Endothelial cell of umbilical vein (primary cell): ENCODE measurements around the gene MINAR1. TPM values are rescaled to one million over a fixed set of nuclear protein-coding genes. Genes with fewer than 3 reads are reported as not detected.

Source experiments
- BruUV-seq: library from RNA; stranded (reverse); fragments of 400-500 nt; replicated peaks from 2 replicates; lab custom pipeline; 2021; lab: Mats Ljungman, UMichigan
- CTCF ChIA-PET: fragments of 300-600, 350-600 bp; sonication (Branson Sonifier 250); formaldehyde crosslinking; loops from one replicate; lab custom pipeline; 2021; ENCODE audit warnings: antibody characterized with exemption, inconsistent platforms; lab: Charles Lee
- POLR2A ChIA-PET: fragments of 300-600, 350-600 bp; sonication (Branson Sonifier 250); formaldehyde crosslinking; loops from one replicate; lab custom pipeline; 2021; ENCODE audit warnings: antibody characterized with exemption, inconsistent platforms; lab: Charles Lee
- DNase-seq: peaks from one replicate; pipeline ENCODE4 v3.0.0-alpha.2; 2011; ENCODE audit warnings: low read depth, low spot score
- FAIRE-seq: peaks from 2 replicates; lab custom pipeline; 2011; peaks lifted over from hg19 to GRCh38; lab: Jason Lieb, UNC
- H2AFZ ChIP-seq: 2 replicates; pipeline ENCODE4 v1.6.0; 2012; ENCODE audit warnings: low read depth, low read length, control low read depth, inconsistent platforms
- H3K27ac ChIP-seq: 2 replicates; pipeline ENCODE4 v1.5.1; 2011; ENCODE audit warnings: low read depth, mild to moderate bottlenecking, control low read depth, low read length, moderate library complexity; ENCODE audit not compliant: insufficient read depth
- H3K27me3 ChIP-seq, 2 experiments: 2 replicates each; pipeline versions ENCODE4 v1.6.0 to v1.6.1; 2011; ENCODE audit warnings: low read length in 2 of 2, mixed read lengths in 1 of 2; ENCODE audit not compliant: control insufficient read depth in 2 of 2, insufficient read depth in 2 of 2
- H3K36me3 ChIP-seq, 2 experiments: 2 replicates in 1 of 2; 3 replicates in 1 of 2; pipeline ENCODE4 v1.5.1; 2011; ENCODE audit warnings: low read length in 2 of 2, mild to moderate bottlenecking in 1 of 2, moderate library complexity in 1 of 2; ENCODE audit not compliant: control insufficient read depth in 2 of 2, insufficient read depth in 2 of 2; ENCODE audit errors: extremely low read depth in 1 of 2
- H3K4me1 ChIP-seq: 3 replicates; pipeline ENCODE4 v1.5.1; 2011; ENCODE audit warnings: mild to moderate bottlenecking, low read length; ENCODE audit not compliant: control insufficient read depth, insufficient read depth; ENCODE audit errors: extremely low read depth
- H3K4me2 ChIP-seq: 2 replicates; pipeline ENCODE4 v1.6.1; 2011; ENCODE audit warnings: low read length, control low read depth, mixed read lengths; ENCODE audit not compliant: insufficient read depth
- H3K4me3 ChIP-seq, 3 experiments: fragments of 200-600 bp in 1 of 3; sonication (generic), shearing (Covaris generic) in 1 of 3; replicated peaks in 1 of 3; 2 replicates each; pipeline ENCODE4 v1.5.1; 2011 to 2016; ENCODE audit warnings: control low read depth in 3 of 3, low read length in 3 of 3, mild to moderate bottlenecking in 2 of 3, inconsistent platforms in 1 of 3, low read depth in 1 of 3, moderate library complexity in 1 of 3; ENCODE audit not compliant: insufficient read depth in 1 of 3
- H3K79me2 ChIP-seq: 2 replicates; pipeline ENCODE4 v1.6.0; 2012; ENCODE audit warnings: low read length, inconsistent platforms; ENCODE audit not compliant: control insufficient read depth, insufficient read depth
- H3K9ac ChIP-seq: replicated peaks from 2 replicates; pipeline ENCODE3; 2011; ENCODE audit warnings: low read length, control low read depth; ENCODE audit not compliant: insufficient read depth; ENCODE audit errors: extremely low read depth
- H3K9me1 ChIP-seq: replicated peaks from 3 replicates; pipeline ENCODE4 v1.6.0; 2011; ENCODE audit warnings: mild to moderate bottlenecking, low read length; ENCODE audit not compliant: control insufficient read depth, insufficient read depth; ENCODE audit errors: extremely low read depth
- H3K9me3 ChIP-seq: replicated peaks from 2 replicates; pipeline ENCODE4 v1.5.1; 2012; ENCODE audit warnings: low read length, inconsistent platforms; ENCODE audit not compliant: control insufficient read depth, insufficient read depth
- H4K20me1 ChIP-seq: replicated peaks from 2 replicates; pipeline ENCODE3; 2011; ENCODE audit warnings: mild to moderate bottlenecking, low read length; ENCODE audit not compliant: control insufficient read depth, insufficient read depth; ENCODE audit errors: extremely low read depth
- EZH2 ChIP-seq: IDR thresholded peaks from 2 replicates; pipeline ENCODE4 v1.6.1; 2012; ENCODE audit warnings: borderline replicate concordance, low read depth, mild to moderate bottlenecking, moderate library complexity, low read length, inconsistent platforms; ENCODE audit not compliant: severe bottlenecking
- FOS ChIP-seq: IDR thresholded peaks from 2 replicates; pipeline ENCODE4 v1.6.1; 2011; ENCODE audit warnings: mild to moderate bottlenecking, low read length, moderate library complexity, borderline replicate concordance; ENCODE audit not compliant: insufficient read depth
- GATA2 ChIP-seq: IDR thresholded peaks from 2 replicates; pipeline ENCODE4 v1.7.0; 2011; ENCODE audit warnings: low read depth, mild to moderate bottlenecking, moderate library complexity, mixed read lengths, low read length; ENCODE audit not compliant: insufficient read length, insufficient read depth
- JUN ChIP-seq: IDR thresholded peaks from 2 replicates; pipeline ENCODE4 v1.6.1; 2011; ENCODE audit warnings: borderline replicate concordance, low read depth; ENCODE audit not compliant: insufficient read length, insufficient read depth
- MYC ChIP-seq: IDR thresholded peaks from one replicate; pipeline ENCODE4 v1.6.1; 2011; ENCODE audit warnings: mild to moderate bottlenecking, low read depth, low read length
- POLR2A ChIP-seq: IDR thresholded peaks from 2 replicates; pipeline ENCODE4 v1.6.1; 2012; ENCODE audit warnings: low read depth, mild to moderate bottlenecking, control low read depth, low read length
- POLR2AphosphoS5 ChIP-seq: IDR thresholded peaks from 2 replicates; pipeline ENCODE4 v1.6.1; 2012; ENCODE audit warnings: low read depth, mild to moderate bottlenecking, control low read depth, low read length, moderate library complexity; ENCODE audit not compliant: insufficient read depth
- dilution Hi-C: fragments of 300-500 bp; cut with MboI; formaldehyde crosslinking; loops from one replicate; pipeline ENCODE4 v1.15.0; 2019; ENCODE audit warnings: low sequenced_read_pairs; ENCODE audit not compliant: extremely low pct_ligation_motif_present
- intact Hi-C: fragments of 100-400 bp; cut with micrococcal nuclease; formaldehyde crosslinking; loops from one replicate; pipeline ENCODE4 v1.10.0; 2022
- polyA plus RNA-seq, 4 experiments: library from polyadenylated mRNA; depleted of rRNA in 3 of 4; stranded (reverse) in 3 of 4; unstranded in 1 of 4; fragments of >200 nt; gene quantifications; 2 replicates each; pipeline versions ENCODE4 v1.2.1 to v1.2.3, GENCODE V29; 2011 to 2012; ENCODE audit warnings: missing spikeins in 1 of 4
- total RNA-seq: library from RNA; stranded (reverse); gene quantifications from 2 replicates; pipeline ENCODE4 v1.2.3, GENCODE V29; 2021
- TF ChIP-seq, protein P1 (sequence below), 2 donors: IDR thresholded peaks; 1 replicate in 1 of 2; 2 replicates in 1 of 2; pipeline ENCODE4 v1.5.1; 2011; ENCODE audit warnings: low read length in 2 of 2, mild to moderate bottlenecking in 2 of 2, moderate library complexity in 2 of 2, control low read depth in 1 of 2, inconsistent platforms in 1 of 2, low read depth in 1 of 2; ENCODE audit not compliant: insufficient read depth in 1 of 2; ENCODE audit errors: extremely low read depth in 1 of 2
- TF ChIP-seq, protein P2 (sequence below): IDR thresholded peaks from 2 replicates; pipeline ENCODE4 v1.6.1; 2011; ENCODE audit not compliant: insufficient read depth, insufficient read length

MINAR1 gene
- total and polyA plus RNA-seq, 2 donors (not counting 3 experiments of a cell fraction or from before 2014, with no cell fraction given), result 0.33 to 0.93 TPM

DNA sequence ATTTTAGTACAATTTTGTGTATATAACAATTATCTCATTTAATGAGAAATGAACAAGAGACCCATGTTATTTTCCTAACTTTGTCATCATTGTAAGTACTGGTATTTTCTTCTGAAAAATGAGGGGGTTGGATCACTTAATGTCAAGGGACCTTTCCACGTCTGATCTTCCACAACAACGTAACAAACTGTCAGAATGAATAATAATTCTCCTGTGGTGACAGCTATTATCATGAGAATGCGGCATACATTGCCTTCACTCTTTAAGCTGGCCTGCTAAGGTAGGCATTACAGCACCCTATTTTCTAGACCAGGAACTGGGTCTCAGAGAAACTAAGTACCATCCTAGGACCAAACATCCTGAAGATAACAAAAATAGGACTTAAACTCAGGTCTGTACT lies 31.5 kb upstream of the MINAR1 start:
- no peaks in the 10 kb centered on the region for H3K27me3 ChIP-seq
- H3K4me1 ChIP-seq, result no peaks in the 10 kb centered on the region
- H3K36me3 ChIP-seq, result no peaks in the 10 kb centered on the region
- no TSS peak for BruUV-seq
- H2AFZ ChIP-seq, result no peak overlapping the region
- intact Hi-C loops (no loop called here), dilution Hi-C loops (no loop called here)
- ChIA-PET CTCF (interaction anchor here (1.4 kb wide), 1 partner anchor 20 kb away, joined by 4 read pairs; no protein-coding TSS in a partner anchor), POLR2A (no interaction called here)
- no peak overlapping the region for H3K4me3 ChIP-seq
- TF ChIP-seq, protein P1, sequence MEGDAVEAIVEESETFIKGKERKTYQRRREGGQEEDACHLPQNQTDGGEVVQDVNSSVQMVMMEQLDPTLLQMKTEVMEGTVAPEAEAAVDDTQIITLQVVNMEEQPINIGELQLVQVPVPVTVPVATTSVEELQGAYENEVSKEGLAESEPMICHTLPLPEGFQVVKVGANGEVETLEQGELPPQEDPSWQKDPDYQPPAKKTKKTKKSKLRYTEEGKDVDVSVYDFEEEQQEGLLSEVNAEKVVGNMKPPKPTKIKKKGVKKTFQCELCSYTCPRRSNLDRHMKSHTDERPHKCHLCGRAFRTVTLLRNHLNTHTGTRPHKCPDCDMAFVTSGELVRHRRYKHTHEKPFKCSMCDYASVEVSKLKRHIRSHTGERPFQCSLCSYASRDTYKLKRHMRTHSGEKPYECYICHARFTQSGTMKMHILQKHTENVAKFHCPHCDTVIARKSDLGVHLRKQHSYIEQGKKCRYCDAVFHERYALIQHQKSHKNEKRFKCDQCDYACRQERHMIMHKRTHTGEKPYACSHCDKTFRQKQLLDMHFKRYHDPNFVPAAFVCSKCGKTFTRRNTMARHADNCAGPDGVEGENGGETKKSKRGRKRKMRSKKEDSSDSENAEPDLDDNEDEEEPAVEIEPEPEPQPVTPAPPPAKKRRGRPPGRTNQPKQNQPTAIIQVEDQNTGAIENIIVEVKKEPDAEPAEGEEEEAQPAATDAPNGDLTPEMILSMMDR (IDR thresholded peaks at IDR 0.05; ENCODE audit: extremely low read depth in 1 of 2, insufficient read depth in 1 of 2, low read depth in 1 of 2, low read length in 2 of 2), result no peak
- TF ChIP-seq EZH2, result no peak
- no peaks in the 10 kb centered on the region for H3K9me1 ChIP-seq
- no peak for DNase-seq
- H3K9ac ChIP-seq, result no peak overlapping the region
- H3K4me2 ChIP-seq, result no peak overlapping the region
- no peak overlapping the region for H3K27ac ChIP-seq
- H4K20me1 ChIP-seq, result no peaks in the 10 kb centered on the region
- no peaks in the 10 kb centered on the region for H3K79me2 ChIP-seq
- no peak for FAIRE-seq
- no peaks in the 10 kb centered on the region for H3K9me3 ChIP-seq

DNA sequence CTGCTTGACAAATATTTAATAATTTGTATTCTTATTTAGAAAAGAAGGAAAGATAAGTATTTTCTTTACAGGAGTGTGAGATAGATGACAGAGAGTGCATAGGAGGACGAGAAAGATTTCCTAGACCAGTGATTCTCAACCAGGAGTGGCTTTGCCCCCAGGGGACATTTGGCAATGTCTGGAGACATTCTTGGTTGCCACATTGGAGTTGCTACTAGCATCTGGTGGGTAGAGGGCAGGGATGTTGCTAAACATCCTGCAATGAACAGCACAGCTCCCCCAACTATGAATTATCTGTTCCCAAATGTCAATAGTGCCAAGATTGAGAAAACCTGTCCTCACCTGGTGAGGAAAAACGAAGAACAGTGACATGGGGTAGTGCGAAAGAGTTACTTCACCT lies 30.8 kb upstream of the MINAR1 start:
- H4K20me1 ChIP-seq, result no peaks in the 10 kb centered on the region
- H3K27ac ChIP-seq, result no peak overlapping the region
- POLR2A ChIA-PET, result no interaction called here
- no peak overlapping the region for H3K4me2 ChIP-seq
- dilution Hi-C loops (no loop called here), intact Hi-C loops (no loop called here)
- H3K9ac ChIP-seq, result no peak overlapping the region
- CTCF ChIA-PET, result interaction anchor here (1.4 kb wide), 1 partner anchor 20 kb away, joined by 4 read pairs; no protein-coding TSS in a partner anchor
- H2AFZ ChIP-seq, result no peak overlapping the region
- FAIRE-seq, result no peak
- no peak for TF ChIP-seq POLR2A
- TF ChIP-seq, protein P1 (IDR thresholded peaks at IDR 0.05; ENCODE audit: extremely low read depth in 1 of 2, insufficient read depth in 1 of 2, low read depth in 1 of 2, low read length in 2 of 2), result no peak
- no peak for TF ChIP-seq POLR2AphosphoS5
- TF ChIP-seq GATA2, result no peak
- TF ChIP-seq, protein P2, sequence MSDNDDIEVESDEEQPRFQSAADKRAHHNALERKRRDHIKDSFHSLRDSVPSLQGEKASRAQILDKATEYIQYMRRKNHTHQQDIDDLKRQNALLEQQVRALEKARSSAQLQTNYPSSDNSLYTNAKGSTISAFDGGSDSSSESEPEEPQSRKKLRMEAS, result no peak
- TF ChIP-seq JUN, result no peak
- no peak for TF ChIP-seq MYC
- TF ChIP-seq EZH2, result no peak
- TF ChIP-seq FOS, result no peak
- H3K27me3 ChIP-seq, result no peaks in the 10 kb centered on the region
- H3K4me1 ChIP-seq, result no peaks in the 10 kb centered on the region
- no peaks in the 10 kb centered on the region for H3K9me1 ChIP-seq
- H3K79me2 ChIP-seq, result no peaks in the 10 kb centered on the region
- DNase-seq, result no peak
- H3K9me3 ChIP-seq, result no peaks in the 10 kb centered on the region
- H3K36me3 ChIP-seq, result no peaks in the 10 kb centered on the region
- no peak overlapping the region for H3K4me3 ChIP-seq
- BruUV-seq, result no TSS peak
